Stomach (tissue), 9 donors: ENCODE measurements around the gene TCF12. TPM values are rescaled to one million over a fixed set of nuclear protein-coding genes. Genes with fewer than 3 reads are reported as not detected.

Source experiments
- DNase-seq, 2 donors: peaks; one replicate each; pipeline versions ENCODE4 v3.0.0 to v3.0.0-alpha.2; 2013 to 2019
- H3K27ac ChIP-seq, 5 donors: fragments of 200-600 bp in 4 of 5; sonication (generic) in 4 of 5; one replicate each; pipeline ENCODE4 v1.5.1; 2013 to 2019; ENCODE audit warnings: mild to moderate bottlenecking in 1 of 5, moderate library complexity in 1 of 5
- H3K27me3 ChIP-seq, 3 donors: fragments of 200-600 bp; sonication (generic); one replicate each; pipeline ENCODE4 v1.5.1; 2017 to 2019; ENCODE audit warnings: mixed run types in 1 of 3
- H3K36me3 ChIP-seq, 4 donors: fragments of 200-600 bp; sonication (generic); 1 replicate in 3 of 4; 2 replicates in 1 of 4; pipeline ENCODE4 v1.5.1; 2016 to 2019
- H3K4me1 ChIP-seq, 4 donors: fragments of 200-600 bp; sonication (generic); one replicate each; pipeline ENCODE4 v1.5.1; 2016 to 2019
- H3K4me3 ChIP-seq, 4 donors: fragments of 200-600 bp; sonication (generic) in 3 of 4; one replicate each; pipeline ENCODE4 v1.5.1; 2016 to 2019; ENCODE audit warnings: mild to moderate bottlenecking in 1 of 4
- H3K9me3 ChIP-seq, 4 donors: fragments of 200-600 bp; sonication (generic); one replicate each; pipeline ENCODE4 v1.5.1; 2016 to 2019
- EP300 ChIP-seq: sonication (generic); formaldehyde crosslinking; IDR thresholded peaks from one replicate; pipeline ENCODE4 v1.6.1; 2017; ENCODE audit warnings: antibody characterized with exemption
- POLR2A ChIP-seq, 4 donors: fragments of 450-650 bp; IDR thresholded peaks; one replicate each; pipeline ENCODE4 v1.6.1; 2016; ENCODE audit warnings: antibody characterized with exemption in 4 of 4, control low read depth in 2 of 4, mild to moderate bottlenecking in 1 of 4, moderate library complexity in 1 of 4
- POLR2AphosphoS5 ChIP-seq, 3 donors: sonication (generic); formaldehyde crosslinking; IDR thresholded peaks; one replicate each; pipeline ENCODE4 v1.6.1; 2016; ENCODE audit warnings: antibody characterized with exemption in 3 of 3
- WGBS, 5 donors: extraction: QIAGEN DNeasy Blood & Tissue Kit in 3 of 5; methylation state at CpG; one replicate each; pipeline versions ENCODE4 v1.1.5 to v1.1.7; 2013 to 2018; 5-methylcytosine and 5-hydroxymethylcytosine counted together
- intact Hi-C: fragments of 100-400 bp; cut with DNase I; formaldehyde crosslinking; loops from one replicate; pipeline ENCODE4 v1.15.1; 2023; ENCODE audit warnings: low total_unique reads
- polyA plus RNA-seq, 3 donors: library from polyadenylated mRNA; stranded (reverse); fragments of 200-250 nt; gene quantifications; one replicate each; pipeline ENCODE4 v1.2.3, GENCODE V29; 2013
- total RNA-seq, 5 donors: library from RNA; depleted of rRNA; stranded (reverse); fragments of >200 nt; gene quantifications; one replicate each; pipeline versions ENCODE4 v1.1.0 to v1.2.3, GENCODE V29; 2014 to 2016
- TF ChIP-seq, protein P1 (sequence below), 7 experiments: fragments of 450-650 bp in 4 of 7; fragments of 200-600 bp in 3 of 7; sonication (generic) in 3 of 7; IDR thresholded peaks; one replicate each; pipeline ENCODE4 v1.5.1; 2016 to 2019; ENCODE audit warnings: antibody characterized with exemption in 7 of 7, control low read depth in 2 of 7, mild to moderate bottlenecking in 1 of 7
- donor health status: healthy with polysubstance abuse.
- donor health status: Bipolar disorder and iron deficiency.
- donor health status: healthy.

The TCF12 gene
- total and polyA plus RNA-seq, 8 donors: 11.2 to 462 (median 130) TPM

DNA sequence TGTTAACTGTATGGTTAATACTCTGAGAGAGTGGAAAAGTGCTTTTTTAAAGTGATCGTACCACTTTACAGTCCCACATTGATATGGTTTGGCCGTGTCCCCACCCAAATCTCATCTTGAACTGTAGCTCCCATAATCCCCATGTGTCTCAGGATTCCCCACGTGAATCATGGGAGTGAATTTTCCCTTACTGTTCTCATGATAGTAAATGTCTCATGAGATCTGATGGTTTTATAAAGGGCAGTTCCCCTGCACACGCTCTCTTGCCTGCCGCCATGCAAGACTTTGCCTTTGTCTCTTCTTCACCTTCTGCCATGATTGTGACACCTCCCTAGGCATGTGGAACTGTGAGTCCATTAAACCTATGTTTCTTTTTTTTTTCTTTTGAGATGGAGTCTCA, 109.2 kb downstream of the TCF12 start:
- TF ChIP-seq, protein P1, sequence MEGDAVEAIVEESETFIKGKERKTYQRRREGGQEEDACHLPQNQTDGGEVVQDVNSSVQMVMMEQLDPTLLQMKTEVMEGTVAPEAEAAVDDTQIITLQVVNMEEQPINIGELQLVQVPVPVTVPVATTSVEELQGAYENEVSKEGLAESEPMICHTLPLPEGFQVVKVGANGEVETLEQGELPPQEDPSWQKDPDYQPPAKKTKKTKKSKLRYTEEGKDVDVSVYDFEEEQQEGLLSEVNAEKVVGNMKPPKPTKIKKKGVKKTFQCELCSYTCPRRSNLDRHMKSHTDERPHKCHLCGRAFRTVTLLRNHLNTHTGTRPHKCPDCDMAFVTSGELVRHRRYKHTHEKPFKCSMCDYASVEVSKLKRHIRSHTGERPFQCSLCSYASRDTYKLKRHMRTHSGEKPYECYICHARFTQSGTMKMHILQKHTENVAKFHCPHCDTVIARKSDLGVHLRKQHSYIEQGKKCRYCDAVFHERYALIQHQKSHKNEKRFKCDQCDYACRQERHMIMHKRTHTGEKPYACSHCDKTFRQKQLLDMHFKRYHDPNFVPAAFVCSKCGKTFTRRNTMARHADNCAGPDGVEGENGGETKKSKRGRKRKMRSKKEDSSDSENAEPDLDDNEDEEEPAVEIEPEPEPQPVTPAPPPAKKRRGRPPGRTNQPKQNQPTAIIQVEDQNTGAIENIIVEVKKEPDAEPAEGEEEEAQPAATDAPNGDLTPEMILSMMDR (IDR thresholded peaks at IDR 0.05): no peak
- TF ChIP-seq POLR2AphosphoS5 (IDR thresholded peaks at IDR 0.05) (no peak), EP300 (no peak), POLR2A (IDR thresholded peaks at IDR 0.05) (no peak)
- Histone ChIP-seq H3K36me3 (no peaks in the 10 kb centered on the region), H3K27ac (no peak overlapping the region), H3K27me3 (no peaks in the 10 kb centered on the region), H3K4me3 (no peak overlapping the region), H3K9me3 (no peaks in the 10 kb centered on the region), H3K4me1 (peaks cover 11 to 41% (median 25%) of the 10 kb centered on the region in 4 donors)
- 96 to 98% (median 96%) methylated on average over 5 of the region's 5 CpGs for WGBS, 5 donors
- intact Hi-C loops: no loop called here
- no peak for DNase-seq

DNA sequence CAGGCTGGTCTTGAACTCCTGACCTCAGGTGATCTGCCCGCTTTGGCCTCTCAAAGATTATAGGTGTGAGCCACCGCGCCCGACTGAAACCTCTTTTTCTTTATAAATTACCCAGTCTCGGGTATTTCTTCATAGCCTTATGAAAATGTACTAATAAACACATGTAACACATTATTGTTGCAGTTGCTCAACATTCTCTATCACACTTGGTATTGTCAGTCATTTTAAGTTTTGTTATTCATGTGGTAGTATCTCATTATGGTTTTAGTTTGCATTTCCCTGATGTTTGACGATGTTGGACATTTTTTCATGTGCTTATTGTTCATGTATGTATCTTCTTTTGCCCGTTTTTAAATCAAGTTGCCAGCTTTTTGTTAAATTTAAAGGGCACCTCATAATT, 109.7 kb downstream of the TCF12 start:
- peaks cover 11 to 47% (median 29%) of the 10 kb centered on the region in 4 donors for H3K4me1 ChIP-seq
- no peak for TF ChIP-seq POLR2AphosphoS5 (IDR thresholded peaks at IDR 0.05)
- TF ChIP-seq EP300: no peak
- no peak for TF ChIP-seq POLR2A (IDR thresholded peaks at IDR 0.05)
- TF ChIP-seq, protein P1 (IDR thresholded peaks at IDR 0.05): no peak
- H3K36me3 ChIP-seq: no peaks in the 10 kb centered on the region
- no peak for DNase-seq
- H3K9me3 ChIP-seq: no peaks in the 10 kb centered on the region
- H3K4me3 ChIP-seq: no peak overlapping the region
- WGBS, 5 donors: 88 to 98% (median 90%) methylated on average over 7 of the region's 7 CpGs
- H3K27ac ChIP-seq: no peak overlapping the region
- intact Hi-C loops: no loop called here
- H3K27me3 ChIP-seq: no peaks in the 10 kb centered on the region

DNA sequence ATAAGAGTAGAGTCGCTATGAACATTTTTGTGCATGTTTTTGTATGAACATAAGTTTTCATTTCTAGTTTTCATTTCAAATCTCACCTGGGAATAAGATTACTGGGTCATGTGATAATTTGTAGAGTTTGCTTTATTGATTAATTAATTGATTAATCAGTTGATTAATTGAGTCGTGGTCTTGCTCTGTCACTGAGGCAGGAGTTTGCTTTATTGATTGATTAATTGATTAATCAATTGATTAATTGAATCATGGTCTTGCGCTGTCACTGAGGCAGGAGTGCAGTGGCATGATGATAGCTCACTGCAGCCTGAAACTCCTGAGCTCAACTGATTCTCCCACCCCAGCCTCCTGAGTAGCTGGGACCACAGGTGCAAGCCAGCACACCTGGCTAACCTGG, 111.6 kb downstream of the TCF12 start:
- 87 to 95% (median 89%) methylated on average over 3 of the region's 3 CpGs for WGBS, 5 donors
- H3K4me3 ChIP-seq: no peak overlapping the region
- no peaks in the 10 kb centered on the region for H3K27me3 ChIP-seq
- TF ChIP-seq POLR2A (IDR thresholded peaks at IDR 0.05) (no peak), POLR2AphosphoS5 (IDR thresholded peaks at IDR 0.05) (no peak), EP300 (no peak)
- TF ChIP-seq, protein P1 (IDR thresholded peaks at IDR 0.05): no peak
- H3K27ac ChIP-seq: no peak overlapping the region
- intact Hi-C loops: no loop called here
- H3K4me1 ChIP-seq: peaks cover 11 to 57% (median 36%) of the 10 kb centered on the region in 4 donors
- H3K36me3 ChIP-seq: no peaks in the 10 kb centered on the region
- no peak for DNase-seq
- H3K9me3 ChIP-seq: no peaks in the 10 kb centered on the region

DNA sequence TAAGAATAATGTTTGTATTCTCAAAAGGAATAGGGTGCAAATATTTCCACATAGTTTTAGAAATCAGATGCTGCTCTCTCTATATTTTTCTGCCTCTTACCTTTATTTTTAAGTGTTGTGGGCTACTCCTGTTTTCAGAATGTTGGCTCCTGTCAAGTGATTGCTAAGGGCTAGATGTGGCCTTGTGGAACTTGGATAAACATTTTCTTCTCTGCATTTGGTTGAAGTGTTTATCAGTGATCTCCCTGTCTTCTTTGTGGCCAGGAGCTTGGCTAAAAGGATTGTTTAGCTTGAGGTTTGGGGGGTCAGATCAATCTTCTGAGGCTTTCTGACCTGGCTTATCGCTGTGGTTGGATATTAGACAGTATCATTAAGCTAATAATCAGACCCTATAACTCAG, 112.6 kb downstream of the TCF12 start:
- Histone ChIP-seq H3K36me3 (no peaks in the 10 kb centered on the region), H3K27me3 (no peaks in the 10 kb centered on the region), H3K4me1 (peaks cover 5 to 55% (median 33%) of the 10 kb centered on the region in 4 donors), H3K4me3 (no peak overlapping the region), H3K27ac (no peak overlapping the region), H3K9me3 (no peaks in the 10 kb centered on the region)
- TF ChIP-seq POLR2AphosphoS5 (IDR thresholded peaks at IDR 0.05): no peak
- TF ChIP-seq, protein P1 (IDR thresholded peaks at IDR 0.05): no peak
- TF ChIP-seq POLR2A (IDR thresholded peaks at IDR 0.05): no peak
- TF ChIP-seq EP300: no peak
- no peak for DNase-seq
- intact Hi-C loops: no loop called here
- WGBS, 5 donors: 25 to 53% (median 40%) methylated on average over 1 of the region's 1 CpG
